T-helper 2 cell treated with Interferon-gamma antibody and Interleukin-4, amounts not matched to agents 100 ng/mL and 5 ng/mL, for 36 hours (primary cell): ENCODE results near the gene CDAN1. TPM values are rescaled to one million over a fixed set of nuclear protein-coding genes. Genes with fewer than 3 reads are reported as not detected.
"Not testable (repeated sequence)": the region's sequence is repeated elsewhere in the genome, so short reads cannot be mapped to it uniquely, and the experiment has no call there.

Source experiments
- intact Hi-C: fragments of 100-400 bp; cut with micrococcal nuclease; formaldehyde crosslinking; loops from one replicate; pipeline ENCODE4 v1.15.1; 2023
- total RNA-seq: library from RNA; stranded (reverse); gene quantifications from 2 replicates; pipeline ENCODE4 v1.2.3, GENCODE V29; 2022

The CDAN1 gene
- total RNA-seq, 1 donor from 2014 or later, result 27.6 TPM

DNA sequence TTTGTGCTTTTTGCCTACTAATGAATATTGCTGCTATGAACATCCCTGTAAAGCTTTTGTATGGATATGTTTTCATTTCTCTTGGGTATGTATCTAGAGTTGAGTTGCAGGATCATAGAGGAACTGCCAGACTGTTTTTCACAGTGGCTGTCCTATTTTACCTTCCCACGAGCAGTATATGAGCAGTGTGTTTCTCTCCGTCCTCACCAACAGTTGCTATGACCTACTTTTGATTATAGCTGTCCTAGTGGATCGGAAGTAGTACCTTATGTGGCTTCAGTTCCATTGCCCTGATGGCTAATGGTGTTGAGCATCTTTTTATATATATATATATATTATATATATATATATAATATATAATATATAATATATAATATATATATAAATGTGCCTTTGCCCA, 25.2 kb downstream of the CDAN1 start:
- intact Hi-C loops, result no loop called here

- intact Hi-C loops, result no loop called here
These were observed 26.3 kb downstream of the CDAN1 start for GRCh38 chr15:42710662-42711061.

- intact Hi-C loops, result loop anchor here (10.0 kb wide), 1 partner anchor 497 kb away; no protein-coding TSS in a partner anchor
These were observed 28.9 kb downstream of the CDAN1 start for GRCh38 chr15:42707873-42708544.

DNA sequence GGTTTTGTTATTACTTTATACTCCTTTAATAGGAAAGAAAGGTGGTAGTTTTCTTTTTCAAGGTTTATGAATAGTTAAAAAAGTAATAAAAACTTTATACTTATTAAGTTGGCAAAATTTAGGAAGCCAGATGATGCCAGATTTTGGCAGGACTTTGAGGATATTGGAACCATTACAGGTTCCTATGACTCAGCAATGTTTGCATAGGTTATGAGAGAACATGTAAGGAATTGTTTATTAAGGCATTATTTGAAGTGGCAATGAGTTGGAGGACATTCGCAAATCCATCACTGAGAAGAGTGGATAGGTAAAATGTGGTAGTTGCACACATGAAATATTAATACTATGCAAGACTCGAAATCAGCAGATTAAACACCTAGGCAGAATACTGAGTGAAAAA, 29.9 kb downstream of the CDAN1 start:
- intact Hi-C loops, result loop anchor here (10.0 kb wide), 1 partner anchor 498 kb away; no protein-coding TSS in a partner anchor

- intact Hi-C loops, result loop anchor here (10.0 kb wide), 1 partner anchor 499 kb away; no protein-coding TSS in a partner anchor
These were observed 31.6 kb downstream of the CDAN1 start for GRCh38 chr15:42705336-42705735.

DNA sequence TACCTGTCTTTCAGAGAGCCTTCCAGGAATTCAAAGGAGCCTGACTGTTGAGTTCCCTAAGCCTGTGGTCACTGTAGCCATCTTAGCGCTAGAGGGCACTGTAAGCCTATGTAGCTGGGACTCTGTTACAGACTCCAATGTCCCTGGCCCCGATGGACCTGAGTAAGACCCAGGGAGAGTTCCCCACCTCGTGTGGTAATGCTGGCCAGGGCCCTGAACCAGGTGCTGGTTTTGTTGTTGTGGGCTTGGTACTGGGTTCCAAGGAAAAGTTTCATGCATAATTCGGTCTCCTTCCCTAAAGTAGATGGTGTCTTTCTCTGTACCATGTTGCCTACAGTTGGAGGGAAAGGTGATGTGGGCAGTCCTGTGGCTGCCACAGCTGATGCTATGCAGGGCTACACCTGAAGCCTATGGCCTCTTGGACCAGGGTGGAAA, 32.4 kb downstream of the CDAN1 start:
- intact Hi-C loops, result loop anchor here (1.0 to 10.0 kb wide), 2 partner anchors 222 to 500 kb away; no protein-coding TSS in a partner anchor

DNA sequence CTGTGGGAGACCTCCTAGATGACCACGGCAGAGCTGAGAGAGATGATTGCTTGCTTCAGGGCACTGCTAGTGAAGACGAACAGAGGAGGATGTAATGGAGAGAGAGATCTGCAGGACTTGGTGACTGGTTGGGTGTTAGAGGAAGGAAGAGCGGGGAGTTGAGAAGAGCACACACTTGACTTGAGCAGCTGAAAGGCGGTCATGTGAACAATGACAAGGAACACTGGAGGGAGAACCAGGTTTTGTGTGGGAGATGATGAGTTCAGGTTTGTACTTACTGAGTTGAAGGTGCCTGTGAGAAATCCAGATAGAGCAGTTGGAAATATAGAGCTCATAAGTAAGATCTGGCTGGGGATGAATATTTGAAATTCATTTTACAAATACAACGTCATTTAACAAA, 40.3 kb downstream of the CDAN1 start:
- intact Hi-C loops, result no loop called here

DNA sequence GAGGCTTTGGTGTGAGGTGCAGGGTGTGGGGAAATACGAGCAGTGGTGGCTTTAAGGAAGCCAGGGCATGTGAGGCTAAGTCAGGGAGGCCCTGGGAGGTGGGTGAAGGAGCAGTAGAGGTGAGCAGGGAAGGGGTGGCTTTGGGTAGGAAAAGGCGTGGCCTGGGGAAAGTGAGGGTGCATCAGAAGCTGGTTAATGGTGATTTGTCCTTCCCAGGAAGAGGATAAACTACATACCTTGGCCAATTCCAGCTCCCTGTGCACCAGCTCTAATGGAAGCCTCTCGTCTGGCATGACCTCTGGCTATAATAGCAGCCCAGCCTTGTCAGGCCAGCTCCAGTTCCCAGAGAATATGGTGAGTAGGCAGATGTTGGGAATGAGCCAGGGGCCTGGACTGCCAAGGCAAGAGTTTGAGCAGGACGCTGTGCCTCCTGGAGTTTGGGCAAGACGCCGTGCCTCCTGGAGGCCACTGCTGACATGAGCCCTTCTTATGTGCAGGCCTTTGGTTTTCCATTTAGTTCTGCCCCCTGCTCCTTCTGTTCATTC, 41.3 kb downstream of the CDAN1 start:
- intact Hi-C loops, result no loop called here

GRCh38 chr15:42694398-42694797, 42.5 kb downstream of the CDAN1 start:
- intact Hi-C loops, result no loop called here

DNA sequence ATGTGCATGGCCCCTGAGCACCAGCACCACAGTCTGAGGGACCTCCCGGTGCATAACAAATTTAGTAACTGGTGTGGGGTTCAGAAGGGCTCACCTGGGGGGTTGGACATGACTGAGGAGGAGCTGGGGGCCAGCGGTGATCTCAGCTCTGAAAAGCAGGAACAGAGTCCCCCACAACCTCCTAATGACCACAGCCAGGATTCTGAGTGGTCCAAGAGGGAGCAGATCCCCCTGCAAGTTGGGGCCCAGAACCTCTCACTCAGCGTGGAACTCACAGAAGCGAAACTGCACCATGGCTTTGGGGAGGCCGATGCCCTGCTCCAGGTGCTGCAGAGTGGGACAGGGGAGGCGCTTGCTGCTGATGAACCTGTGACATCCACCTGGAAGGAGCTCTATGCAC, 43.0 kb downstream of the CDAN1 start:
- intact Hi-C loops, result no loop called here

DNA sequence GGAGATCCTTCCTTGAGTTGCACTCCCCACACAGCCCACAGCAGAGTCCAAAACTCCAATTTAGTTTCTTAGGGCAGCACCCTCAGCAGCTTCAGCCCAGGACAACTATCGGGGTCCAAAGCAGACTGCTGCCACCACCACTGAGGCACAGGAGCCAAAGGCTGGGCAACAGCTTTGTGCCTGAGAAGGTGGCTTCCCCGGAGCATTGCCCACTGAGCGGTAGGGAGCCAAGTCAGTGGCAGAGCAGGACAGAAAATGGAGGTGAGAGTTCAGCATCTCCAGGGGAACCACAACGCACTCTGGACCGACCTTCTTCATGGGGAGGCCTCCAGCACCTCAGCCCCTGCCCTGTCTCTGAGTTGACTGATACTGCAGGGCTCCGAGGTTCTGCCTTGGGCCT, 43.4 kb downstream of the CDAN1 start:
- intact Hi-C loops, result no loop called here

DNA sequence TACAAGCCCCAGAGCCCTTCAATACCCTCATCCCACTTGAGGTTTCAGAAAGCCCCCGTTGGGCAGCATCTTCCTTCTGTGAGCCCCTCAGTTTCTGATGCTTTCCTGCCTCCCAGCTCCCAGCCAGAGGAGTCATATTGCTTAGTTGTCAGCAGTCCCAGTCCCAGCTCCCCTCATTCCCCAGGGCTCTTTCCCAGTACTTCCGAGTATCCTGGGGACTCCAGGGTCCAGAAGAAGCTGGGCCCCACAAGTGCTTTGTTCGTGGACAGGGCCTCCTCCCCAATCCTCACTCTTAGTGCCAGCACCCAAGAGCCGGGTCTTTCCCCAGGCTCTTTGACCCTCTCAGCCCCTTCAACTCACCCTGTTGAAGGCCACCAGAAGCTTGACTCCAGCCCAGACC, 43.9 kb downstream of the CDAN1 start:
- intact Hi-C loops, result no loop called here

- intact Hi-C loops, result no loop called here
These were observed 44.4 kb downstream of the CDAN1 start for GRCh38 chr15:42692536-42692935.

- intact Hi-C loops, result no loop called here
These were observed 45.2 kb downstream of the CDAN1 start for GRCh38 chr15:42691770-42692169.

GRCh38 chr15:42691308-42691707, 45.6 kb downstream of the CDAN1 start:
- intact Hi-C loops, result no loop called here

DNA sequence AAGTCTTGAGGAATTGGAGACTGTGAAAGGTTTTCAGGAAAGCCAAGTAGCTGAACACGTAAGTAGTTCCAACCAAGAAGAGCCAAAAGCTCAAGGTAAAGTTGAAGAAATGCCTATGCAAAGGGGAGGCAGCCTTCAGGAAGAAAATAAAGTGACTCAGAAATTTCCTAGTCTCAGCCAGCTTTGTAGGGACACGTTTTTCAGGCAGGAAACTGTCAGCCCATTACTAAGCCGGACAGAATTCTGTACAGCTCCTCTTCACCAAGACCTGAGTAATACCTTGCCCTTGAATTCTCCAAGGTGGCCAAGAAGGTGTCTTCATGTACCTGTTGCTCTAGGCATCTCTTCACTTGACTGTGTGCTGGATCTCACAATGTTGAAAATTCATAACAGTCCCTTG, 48.6 kb downstream of the CDAN1 start:
- intact Hi-C loops, result no loop called here

DNA sequence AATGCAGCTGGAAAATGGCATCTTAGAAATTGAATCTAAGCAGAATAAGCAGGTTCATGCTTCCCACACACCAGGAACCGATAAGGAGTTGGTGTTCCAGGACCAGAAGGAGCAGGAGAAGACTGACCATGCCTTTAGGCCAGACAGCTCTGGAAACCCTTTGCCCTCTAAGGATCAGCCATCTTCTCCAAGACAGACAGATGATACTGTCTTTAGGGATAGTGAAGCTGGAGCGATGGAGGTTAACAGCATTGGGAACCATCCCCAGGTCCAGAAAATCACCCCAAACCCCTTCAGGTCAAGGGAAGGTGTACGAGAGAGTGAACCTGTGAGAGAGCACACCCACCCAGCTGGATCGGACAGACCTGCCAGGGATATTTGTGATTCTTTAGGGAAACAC, 49.2 kb downstream of the CDAN1 start:
- intact Hi-C loops, result no loop called here

DNA sequence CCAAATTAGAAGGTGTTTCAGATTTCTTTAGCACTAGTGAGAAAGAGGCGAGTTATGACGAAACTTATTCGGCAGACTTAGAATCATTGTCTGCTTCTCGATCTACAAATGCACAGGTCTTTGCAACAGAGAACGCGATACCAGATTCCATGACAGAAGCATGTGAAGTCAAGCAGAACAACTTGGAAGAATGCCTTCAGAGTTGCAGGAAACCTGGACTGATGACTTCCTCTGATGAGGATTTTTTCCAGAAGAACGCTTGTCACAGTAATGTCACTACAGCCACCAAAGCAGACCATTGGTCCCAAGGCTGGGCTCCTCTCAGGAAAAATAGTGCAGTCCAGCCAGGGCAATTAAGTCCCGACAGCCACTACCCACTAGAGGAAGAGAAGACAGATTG, 50.6 kb downstream of the CDAN1 start:
- intact Hi-C loops, result no loop called here

DNA sequence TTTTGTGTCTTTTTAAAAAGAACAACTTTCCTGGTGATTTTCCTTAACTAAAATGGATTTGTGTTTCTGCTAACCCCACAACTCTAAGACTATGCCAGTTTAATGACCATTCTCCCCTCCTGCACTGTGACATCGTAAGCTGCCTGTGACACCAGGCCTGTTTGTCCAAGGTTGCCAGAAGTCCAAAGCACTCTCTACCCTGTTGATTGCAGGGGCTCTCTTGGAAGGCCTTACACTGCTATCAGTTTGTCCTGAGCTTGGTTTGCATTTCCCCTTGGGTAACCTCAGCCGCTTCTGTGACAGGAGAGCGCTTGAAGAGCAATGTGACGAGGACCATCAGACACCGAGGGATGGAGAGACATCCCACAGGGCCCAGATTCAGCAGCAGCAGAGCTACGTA, 55.8 kb downstream of the CDAN1 start:
- intact Hi-C loops, result no loop called here

DNA sequence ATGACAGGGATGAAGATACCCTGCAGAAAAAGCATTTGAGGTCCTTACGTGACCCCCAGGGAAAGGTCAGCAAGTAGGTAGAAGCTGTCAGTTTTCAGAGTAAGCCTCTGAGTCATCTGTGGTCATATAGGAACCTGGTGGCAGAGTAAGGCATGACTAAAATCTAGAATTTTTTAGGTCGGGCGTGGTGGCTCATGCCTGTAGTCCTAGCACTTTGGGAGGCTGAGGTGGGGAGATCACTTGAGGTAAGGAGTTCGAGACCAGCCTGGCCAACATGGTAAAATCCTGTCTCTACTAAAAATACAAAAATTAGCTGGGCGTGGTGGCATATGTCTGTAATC, 56.8 kb downstream of the CDAN1 start:
- intact Hi-C loops, result not testable (repeated sequence)

GRCh38 chr15:42679285-42680141, 57.4 kb downstream of the CDAN1 start:
- intact Hi-C loops, result no loop called here

- intact Hi-C loops, result no loop called here
These were observed 61.9 kb downstream of the CDAN1 start for GRCh38 chr15:42675021-42675420.
